ENCODE measurements around the gene DGKI. TPM values are rescaled to one million over a fixed set of nuclear protein-coding genes. Genes with fewer than 3 reads are reported as not detected.

The DGKI gene
- total RNA-seq, 1 donor from 2014 or later, result 5.5 TPM

DNA sequence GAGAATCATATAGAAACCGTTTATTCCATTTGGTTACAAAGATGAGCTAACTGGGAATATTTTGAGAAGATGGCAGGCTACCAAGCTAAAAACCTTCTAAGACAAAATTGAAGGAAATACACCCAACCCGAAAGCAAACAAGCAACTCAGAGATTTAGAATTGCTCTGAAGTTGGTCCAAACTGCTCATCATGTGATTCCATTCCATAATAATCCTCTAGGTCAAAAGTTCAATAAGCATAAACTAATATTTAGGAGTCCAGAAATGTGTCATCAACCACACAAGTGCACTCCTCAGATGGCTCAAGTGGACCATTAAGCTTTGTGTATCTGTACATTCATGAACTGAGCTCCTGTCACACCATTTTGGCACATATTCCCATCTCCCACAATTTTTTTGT is 28.7 kb downstream of the DGKI start:
- H3K27ac Mint-ChIP-seq, result no peak overlapping the region
- no peaks in the 10 kb centered on the region for H3K9me3 Mint-ChIP-seq

DNA sequence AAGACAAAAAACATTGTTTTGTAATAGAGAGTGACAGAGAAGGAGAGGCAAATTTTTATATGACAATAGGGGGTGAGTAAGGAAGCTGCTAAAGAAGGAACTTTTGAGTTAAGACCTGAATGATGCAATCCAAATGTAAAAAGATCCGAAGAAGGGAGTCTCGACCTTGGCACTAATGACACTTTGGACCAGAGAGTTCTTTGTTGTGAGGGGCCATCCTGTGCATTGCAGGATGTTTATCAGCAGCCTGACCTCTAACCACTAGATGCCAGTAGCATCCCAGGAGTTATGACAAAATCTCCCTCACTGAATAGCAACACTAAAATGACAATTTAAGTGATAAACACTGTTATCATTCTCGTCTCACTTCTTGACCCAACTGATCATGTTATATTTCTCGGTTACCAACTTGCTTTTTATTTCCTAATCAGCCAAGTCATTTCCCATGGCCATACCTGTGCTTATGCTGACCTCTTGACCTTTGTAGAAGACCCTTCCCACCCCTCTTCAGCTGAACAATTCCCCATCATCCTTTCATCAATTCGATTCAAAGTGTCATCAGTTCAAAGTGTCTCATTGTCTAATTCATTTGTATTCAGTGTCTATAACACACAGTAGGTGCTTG is 30.0 kb downstream of the DGKI start:
- Mint-ChIP-seq H3K27ac (no peak overlapping the region), H3K36me3 (no peaks in the 10 kb centered on the region), H3K4me3 (no peak overlapping the region), H3K9me3 (no peaks in the 10 kb centered on the region), H3K4me1 (peaks cover 27% of the 10 kb centered on the region), H3K27me3 (ENCODE audit: insufficient read depth, low read depth) (no peaks in the 10 kb centered on the region)
- H3K9me3 ChIP-seq (ENCODE audit: low read depth), result no peaks in the 10 kb centered on the region
- H4K20me1 ChIP-seq (ENCODE audit: low read depth), result no peaks in the 10 kb centered on the region
- TF ChIP-seq EZH2 (IDR thresholded peaks at IDR 0.05), result no peak
- TF ChIP-seq, protein P1, sequence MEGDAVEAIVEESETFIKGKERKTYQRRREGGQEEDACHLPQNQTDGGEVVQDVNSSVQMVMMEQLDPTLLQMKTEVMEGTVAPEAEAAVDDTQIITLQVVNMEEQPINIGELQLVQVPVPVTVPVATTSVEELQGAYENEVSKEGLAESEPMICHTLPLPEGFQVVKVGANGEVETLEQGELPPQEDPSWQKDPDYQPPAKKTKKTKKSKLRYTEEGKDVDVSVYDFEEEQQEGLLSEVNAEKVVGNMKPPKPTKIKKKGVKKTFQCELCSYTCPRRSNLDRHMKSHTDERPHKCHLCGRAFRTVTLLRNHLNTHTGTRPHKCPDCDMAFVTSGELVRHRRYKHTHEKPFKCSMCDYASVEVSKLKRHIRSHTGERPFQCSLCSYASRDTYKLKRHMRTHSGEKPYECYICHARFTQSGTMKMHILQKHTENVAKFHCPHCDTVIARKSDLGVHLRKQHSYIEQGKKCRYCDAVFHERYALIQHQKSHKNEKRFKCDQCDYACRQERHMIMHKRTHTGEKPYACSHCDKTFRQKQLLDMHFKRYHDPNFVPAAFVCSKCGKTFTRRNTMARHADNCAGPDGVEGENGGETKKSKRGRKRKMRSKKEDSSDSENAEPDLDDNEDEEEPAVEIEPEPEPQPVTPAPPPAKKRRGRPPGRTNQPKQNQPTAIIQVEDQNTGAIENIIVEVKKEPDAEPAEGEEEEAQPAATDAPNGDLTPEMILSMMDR (IDR thresholded peaks at IDR 0.05), result peak; percentile 46
- H3K79me2 ChIP-seq (ENCODE audit: low read depth), result no peaks in the 10 kb centered on the region
- peaks cover 24% of the 10 kb centered on the region for H3K4me1 ChIP-seq
- no peak overlapping the region for H3K27ac ChIP-seq
- peak; percentile 25 for DNase-seq (ENCODE audit: low spot score)
- H3K4me2 ChIP-seq, result no peak overlapping the region
- H3K36me3 ChIP-seq, result no peaks in the 10 kb centered on the region
- H3K9ac ChIP-seq, result no peak overlapping the region
- H3K27me3 ChIP-seq, result no peaks in the 10 kb centered on the region
- H3F3A ChIP-seq (ENCODE audit: low read depth), result peaks cover 24% of the 10 kb centered on the region
- H2AFZ ChIP-seq (replicated peaks), result no peak overlapping the region
- H3K4me3 ChIP-seq, result no peak overlapping the region

More for the DNA sequence above, 28.7 kb downstream of the DGKI start:
- Histone ChIP-seq H3F3A (ENCODE audit: low read depth) (peaks cover 31% of the 10 kb centered on the region), H3K36me3 (no peaks in the 10 kb centered on the region), H4K20me1 (ENCODE audit: low read depth) (no peaks in the 10 kb centered on the region), H2AFZ (replicated peaks) (no peak overlapping the region), H3K27me3 (no peaks in the 10 kb centered on the region), H3K27ac (no peak overlapping the region), H3K9ac (no peak overlapping the region), H3K79me2 (ENCODE audit: low read depth) (no peaks in the 10 kb centered on the region), H3K9me3 (ENCODE audit: low read depth) (no peaks in the 10 kb centered on the region), H3K4me1 (peaks cover 26% of the 10 kb centered on the region), H3K4me3 (no peak overlapping the region), H3K4me2 (no peak overlapping the region)
- TF ChIP-seq EZH2 (IDR thresholded peaks at IDR 0.05) (no peak), EZH2phosphoT487 (IDR thresholded peaks at IDR 0.05) (no peak)
- TF ChIP-seq, protein P1 (IDR thresholded peaks at IDR 0.05), result no peak
- DNase-seq (ENCODE audit: low spot score), result no peak
- Mint-ChIP-seq H3K4me1 (peaks cover 28% of the 10 kb centered on the region), H3K27me3 (ENCODE audit: insufficient read depth, low read depth) (no peaks in the 10 kb centered on the region), H3K4me3 (no peak overlapping the region), H3K36me3 (no peaks in the 10 kb centered on the region)

DNA sequence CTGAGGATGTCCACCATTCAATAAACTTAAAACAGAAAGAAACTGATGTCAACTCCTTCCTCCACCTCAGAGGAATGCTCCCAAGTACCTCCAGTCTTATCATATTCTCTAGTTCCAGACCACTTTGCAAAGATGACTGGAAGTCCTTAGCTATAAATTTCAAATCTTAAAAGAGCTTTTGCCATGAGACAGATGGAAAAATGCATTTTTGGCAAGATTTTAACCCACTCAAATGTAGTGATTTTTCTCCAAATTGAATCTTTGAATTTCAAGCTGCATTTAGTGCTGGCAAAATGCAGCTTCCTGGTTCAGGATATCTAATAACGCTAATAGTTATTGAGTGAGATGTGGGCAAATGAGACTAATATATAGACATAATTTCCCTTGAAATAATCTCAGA is 33.2 kb downstream of the DGKI start:
- no peaks in the 10 kb centered on the region for H3K36me3 ChIP-seq
- H3K4me3 Mint-ChIP-seq, result no peak overlapping the region
- H3K4me3 ChIP-seq, result no peak overlapping the region
- no peaks in the 10 kb centered on the region for H3K9me3 Mint-ChIP-seq
- no peak overlapping the region for H3K9ac ChIP-seq
- H3K27me3 ChIP-seq, result no peaks in the 10 kb centered on the region
- no peaks in the 10 kb centered on the region for H3K4me1 Mint-ChIP-seq
- H3K79me2 ChIP-seq (ENCODE audit: low read depth), result no peaks in the 10 kb centered on the region
- H3K27me3 Mint-ChIP-seq (ENCODE audit: insufficient read depth, low read depth), result no peaks in the 10 kb centered on the region
- no peaks in the 10 kb centered on the region for H3K36me3 Mint-ChIP-seq
- no peak for DNase-seq (ENCODE audit: low spot score)
- TF ChIP-seq EZH2 (IDR thresholded peaks at IDR 0.05), result no peak
- TF ChIP-seq, protein P1 (IDR thresholded peaks at IDR 0.05), result no peak
- no peak for TF ChIP-seq EZH2phosphoT487 (IDR thresholded peaks at IDR 0.05)
- no peaks in the 10 kb centered on the region for H3K9me3 ChIP-seq (ENCODE audit: low read depth)
- no peak overlapping the region for H3K27ac Mint-ChIP-seq
- H4K20me1 ChIP-seq (ENCODE audit: low read depth), result no peaks in the 10 kb centered on the region
- H2AFZ ChIP-seq (replicated peaks), result no peak overlapping the region
- H3K27ac ChIP-seq, result no peak overlapping the region
- no peak overlapping the region for H3K4me2 ChIP-seq
- no peaks in the 10 kb centered on the region for H3F3A ChIP-seq (ENCODE audit: low read depth)
- H3K4me1 ChIP-seq, result no peaks in the 10 kb centered on the region

All from neural progenitor cell (in vitro differentiated cells).